Raji (cell line): ENCODE results near the gene DPY19L3.
A peak's percentile ranks its signal among the peaks of the same experiment; 100 is the strongest.

Experiments
- POLR2A ChIP-seq: IDR thresholded peaks from 2 replicates; pipeline ENCODE4 v1.6.1; 2011; ENCODE audit warnings: low read depth, low read length, control low read depth; ENCODE audit not compliant: insufficient read depth

The DPY19L3 gene

GRCh38 chr19:32405431-32406160 is at the start of gene DPY19L3:
TSS of gene DPY19L3 (plus strand) at chr19:32405770. CDS start at chr19:32408254, 2,484 bp downstream.
- peak; percentile 96 for TF ChIP-seq POLR2A

GRCh38 chr19:32357720-32358119 is 47.9 kb upstream of the DPY19L3 start:
- TF ChIP-seq POLR2A: no peak

- TF ChIP-seq POLR2A: no peak
These were observed 47.2 kb upstream of the DPY19L3 start for GRCh38 chr19:32358321-32358720.

GRCh38 chr19:32359581-32359980 is 46.0 kb upstream of the DPY19L3 start:
- no peak for TF ChIP-seq POLR2A

- no peak for TF ChIP-seq POLR2A
These were observed 43.8 kb upstream of the DPY19L3 start for GRCh38 chr19:32361574-32362317.

- TF ChIP-seq POLR2A: no peak
These were observed 43.3 kb upstream of the DPY19L3 start for GRCh38 chr19:32362318-32362691.

GRCh38 chr19:32363175-32363574 is 42.4 kb upstream of the DPY19L3 start:
- no peak for TF ChIP-seq POLR2A

- TF ChIP-seq POLR2A: no peak
These were observed 41.9 kb upstream of the DPY19L3 start for GRCh38 chr19:32363632-32364031.

GRCh38 chr19:32364040-32364439 is 41.5 kb upstream of the DPY19L3 start:
- no peak for TF ChIP-seq POLR2A

- TF ChIP-seq POLR2A: no peak
These were observed 38.5 kb upstream of the DPY19L3 start for GRCh38 chr19:32367063-32367462.

GRCh38 chr19:32367948-32368536 is 37.5 kb upstream of the DPY19L3 start:
- no peak for TF ChIP-seq POLR2A

GRCh38 chr19:32368787-32369186 is 36.8 kb upstream of the DPY19L3 start:
- no peak for TF ChIP-seq POLR2A

GRCh38 chr19:32372726-32373517 is 32.6 kb upstream of the DPY19L3 start:
- TF ChIP-seq POLR2A: no peak

- TF ChIP-seq POLR2A: no peak
These were observed 31.8 kb upstream of the DPY19L3 start for GRCh38 chr19:32373585-32374295.

GRCh38 chr19:32380269-32380668 is 25.3 kb upstream of the DPY19L3 start:
- no peak for TF ChIP-seq POLR2A
